SK-N-SH (cell line): Measurements from ENCODE around the gene KRTAP21-2. TPM values are rescaled to one million over a fixed set of nuclear protein-coding genes. Genes with fewer than 3 reads are reported as not detected.

Source experiments
- CTCF ChIA-PET: fragments of 300-600, 350-600 bp; formaldehyde crosslinking; extraction: SDS; loops from one replicate; lab custom pipeline; 2021; lab: Yijun Ruan, JAX
- POLR2A ChIA-PET: fragments of 350-600 bp; sonication (Branson Sonifier 250); formaldehyde crosslinking; extraction: SDS; loops from one replicate; lab custom pipeline; 2020; ENCODE audit warnings: antibody characterized with exemption, inconsistent platforms; lab: Yijun Ruan, JAX
- DNase-seq: peaks from one replicate; pipeline ENCODE4 v3.0.0; 2012
- H2AFZ ChIP-seq: fragments of 200-600 bp; sonication (generic); 2 replicates; pipeline ENCODE4 v1.8.1; 2016; ENCODE audit warnings: antibody characterized with exemption, mild to moderate bottlenecking, low read depth
- H3F3A ChIP-seq: fragments of 200-600 bp; sonication (generic); replicated peaks from 2 replicates; pipeline ENCODE3; 2016; ENCODE audit warnings: antibody characterized with exemption, mild to moderate bottlenecking; ENCODE audit not compliant: insufficient read depth
- H3K27ac ChIP-seq, 2 experiments: fragments of 200-500 bp in 1 of 2; fragments of 200-600 bp in 1 of 2; sonication (Bioruptor generic) in 1 of 2; sonication (generic), shearing (Covaris generic) in 1 of 2; 2 replicates each; pipeline versions ENCODE4 v1.5.1 to v1.6.1; 2014 to 2016; ENCODE audit warnings: low read depth in 2 of 2, inconsistent platforms in 1 of 2, low read length in 1 of 2, mild to moderate bottlenecking in 1 of 2, mixed read lengths in 1 of 2
- H3K27me3 ChIP-seq: fragments of 200-600 bp; sonication (generic), shearing (Covaris generic); 2 replicates; pipeline ENCODE4 v1.6.1; 2016; ENCODE audit warnings: mixed run types; ENCODE audit not compliant: insufficient read depth
- H3K36me3 ChIP-seq, 2 experiments: fragments of 200-500 bp in 1 of 2; fragments of 200-600 bp in 1 of 2; sonication (Bioruptor generic) in 1 of 2; sonication (generic) in 1 of 2; replicated peaks in 1 of 2; 2 replicates each; pipeline versions ENCODE3 to v1.5.1; 2014 to 2016; ENCODE audit warnings: low read length in 1 of 2, mild to moderate bottlenecking in 1 of 2; ENCODE audit not compliant: insufficient read depth in 2 of 2, control insufficient read depth in 1 of 2
- H3K4me1 ChIP-seq, 2 experiments: fragments of 200-500 bp in 1 of 2; fragments of 200-600 bp in 1 of 2; sonication (Bioruptor generic) in 1 of 2; sonication (generic), shearing (Covaris generic) in 1 of 2; 2 replicates each; pipeline versions ENCODE4 v1.5.1 to v1.6.1; 2014 to 2016; ENCODE audit warnings: low read depth in 1 of 2, low read length in 1 of 2, mixed run types in 1 of 2; ENCODE audit not compliant: insufficient read depth in 2 of 2, control insufficient read depth in 1 of 2
- H3K4me2 ChIP-seq: fragments of 200-600 bp; sonication (generic), shearing (Covaris generic); 2 replicates; pipeline ENCODE4 v1.6.1; 2017; ENCODE audit warnings: mixed run types
- H3K4me3 ChIP-seq, 2 experiments: fragments of 200-500 bp in 1 of 2; fragments of 200-600 bp in 1 of 2; sonication (Bioruptor generic) in 1 of 2; sonication (generic), shearing (Covaris generic) in 1 of 2; 2 replicates each; pipeline versions ENCODE4 v1.5.1 to v1.8.1; 2014 to 2016; ENCODE audit warnings: low read depth in 2 of 2, inconsistent platforms in 1 of 2, low read length in 1 of 2, mild to moderate bottlenecking in 1 of 2, mixed read lengths in 1 of 2, moderate library complexity in 1 of 2
- H3K79me2 ChIP-seq: fragments of 200-600 bp; sonication (generic); 2 replicates; pipeline ENCODE4 v1.8.1; 2017; ENCODE audit warnings: mild to moderate bottlenecking; ENCODE audit not compliant: insufficient read depth
- H3K9ac ChIP-seq: fragments of 200-600 bp; sonication (generic); 2 replicates; pipeline ENCODE4 v1.6.1; 2017; ENCODE audit warnings: mixed run types
- H3K9me2 ChIP-seq: fragments of 200-600 bp; sonication (generic); 2 replicates; pipeline ENCODE4 v1.6.1; 2017; ENCODE audit warnings: mixed run types
- H3K9me3 ChIP-seq: fragments of 200-600 bp; sonication (generic); 2 replicates; pipeline ENCODE4 v1.6.1; 2017; ENCODE audit warnings: mixed run types, mild to moderate bottlenecking, moderate library complexity
- H4K20me1 ChIP-seq: fragments of 200-600 bp; sonication (generic); 2 replicates; pipeline ENCODE4 v1.6.1; 2017; ENCODE audit warnings: mild to moderate bottlenecking, mixed run types; ENCODE audit not compliant: insufficient read depth
- CHD2 ChIP-seq: fragments of 150-350 bp; IDR thresholded peaks from 2 replicates; pipeline ENCODE4 v1.6.1; 2018; ENCODE audit warnings: low read length; ENCODE audit not compliant: partially characterized antibody
- EP300 ChIP-seq, 2 experiments: IDR thresholded peaks; 2 replicates each; pipeline versions ENCODE4 v1.4.0 to v1.6.1; 2012; ENCODE audit warnings: borderline replicate concordance in 1 of 2, low read depth in 1 of 2, low read length in 1 of 2
- FOSL2 ChIP-seq: IDR thresholded peaks from 2 replicates; pipeline ENCODE4 v1.4.0; 2012; ENCODE audit warnings: low read depth, mild to moderate bottlenecking, moderate library complexity, borderline replicate concordance
- FOXJ3 ChIP-seq: sonication (generic); formaldehyde crosslinking; IDR thresholded peaks from 2 replicates; pipeline ENCODE4 v1.5.1; 2020; ENCODE audit warnings: mild to moderate bottlenecking, missing genetic modification reagents
- JUND ChIP-seq: IDR thresholded peaks from 2 replicates; pipeline ENCODE4 v1.4.0; 2012
- NFIC ChIP-seq: IDR thresholded peaks from 2 replicates; pipeline ENCODE4 v1.4.0; 2012; ENCODE audit warnings: borderline replicate concordance
- RAD21 ChIP-seq: IDR thresholded peaks from 2 replicates; pipeline ENCODE4 v1.6.1; 2012; ENCODE audit warnings: mild to moderate bottlenecking, low read length
- RXRA ChIP-seq: IDR thresholded peaks from 2 replicates; pipeline ENCODE4 v1.4.0; 2012; ENCODE audit warnings: low read depth, mild to moderate bottlenecking, borderline replicate concordance
- SIN3A ChIP-seq: IDR thresholded peaks from 2 replicates; pipeline ENCODE4 v1.6.1; 2012; ENCODE audit warnings: low read depth, mild to moderate bottlenecking, low read length, moderate library complexity, borderline replicate concordance
- TAF1 ChIP-seq: IDR thresholded peaks from 2 replicates; pipeline ENCODE4 v1.6.1; 2012; ENCODE audit warnings: low read depth, mild to moderate bottlenecking, low read length, moderate library complexity, borderline replicate concordance
- TCF12 ChIP-seq: IDR thresholded peaks from 2 replicates; pipeline ENCODE4 v1.4.0; 2012
- WGBS: methylation state at CpG from one replicate; pipeline ENCODE4 v1.1.6; 2017; ENCODE audit warnings: low lambda C conversion rate; 5-methylcytosine and 5-hydroxymethylcytosine counted together
- polyA plus RNA-seq, 3 experiments: library from polyadenylated mRNA; depleted of rRNA; stranded (reverse); fragments of >200 nt; gene quantifications; 2 replicates each; pipeline ENCODE4 v1.2.3, GENCODE V29; 2012
- TF ChIP-seq, protein P1 (sequence below): IDR thresholded peaks from 2 replicates; pipeline ENCODE4; 2012
- TF ChIP-seq, protein P2 (sequence below): IDR thresholded peaks from 2 replicates; pipeline ENCODE4 v1.6.1; 2012; ENCODE audit warnings: mild to moderate bottlenecking, low read depth, low read length, moderate library complexity
- TF ChIP-seq, protein P3 (sequence below): fragments of 150-350 bp; IDR thresholded peaks from 2 replicates; pipeline ENCODE4 v1.6.1; 2017; ENCODE audit warnings: antibody characterized with exemption, low read length, low read depth, borderline replicate concordance
- TF ChIP-seq, protein P4 (sequence below): IDR thresholded peaks from 2 replicates; pipeline ENCODE4 v1.4.0; 2012; ENCODE audit warnings: low read depth, borderline replicate concordance
- TF ChIP-seq, protein P5 (sequence below): IDR thresholded peaks from 2 replicates; pipeline ENCODE4 v1.4.0; 2012; ENCODE audit warnings: low read depth

Gene KRTAP21-2
- polyA plus RNA-seq, 1 of the 3 experiments (the other 2 are of a cell fraction), result not detected

GRCh38 chr21:30719401-30719800 is 27.7 kb downstream of the KRTAP21-2 start:
- no peak for DNase-seq
- H3K36me3 ChIP-seq, result no peaks in the 10 kb centered on the region
- no peaks in the 10 kb centered on the region for H3K79me2 ChIP-seq
- WGBS, result 46% methylated on average over 1 of the region's 1 CpG
- no peaks in the 10 kb centered on the region for H4K20me1 ChIP-seq
- H3K9me3 ChIP-seq, result no peaks in the 10 kb centered on the region
- TF ChIP-seq RAD21, result no peak
- TF ChIP-seq CHD2, result no peak
- 0 out of 2 replicates have a peak, but pooled peaks have one; percentile 29 for TF ChIP-seq JUND
- TF ChIP-seq, protein P1, sequence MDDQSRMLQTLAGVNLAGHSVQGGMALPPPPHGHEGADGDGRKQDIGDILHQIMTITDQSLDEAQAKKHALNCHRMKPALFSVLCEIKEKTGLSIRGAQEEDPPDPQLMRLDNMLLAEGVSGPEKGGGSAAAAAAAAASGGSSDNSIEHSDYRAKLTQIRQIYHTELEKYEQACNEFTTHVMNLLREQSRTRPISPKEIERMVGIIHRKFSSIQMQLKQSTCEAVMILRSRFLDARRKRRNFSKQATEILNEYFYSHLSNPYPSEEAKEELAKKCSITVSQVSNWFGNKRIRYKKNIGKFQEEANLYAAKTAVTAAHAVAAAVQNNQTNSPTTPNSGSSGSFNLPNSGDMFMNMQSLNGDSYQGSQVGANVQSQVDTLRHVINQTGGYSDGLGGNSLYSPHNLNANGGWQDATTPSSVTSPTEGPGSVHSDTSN, result peak; percentile 62
- TF ChIP-seq FOSL2, result 0 out of 2 replicates have a peak, but pooled peaks have one; percentile 18
- TF ChIP-seq SIN3A, result no peak
- TF ChIP-seq, protein P2, sequence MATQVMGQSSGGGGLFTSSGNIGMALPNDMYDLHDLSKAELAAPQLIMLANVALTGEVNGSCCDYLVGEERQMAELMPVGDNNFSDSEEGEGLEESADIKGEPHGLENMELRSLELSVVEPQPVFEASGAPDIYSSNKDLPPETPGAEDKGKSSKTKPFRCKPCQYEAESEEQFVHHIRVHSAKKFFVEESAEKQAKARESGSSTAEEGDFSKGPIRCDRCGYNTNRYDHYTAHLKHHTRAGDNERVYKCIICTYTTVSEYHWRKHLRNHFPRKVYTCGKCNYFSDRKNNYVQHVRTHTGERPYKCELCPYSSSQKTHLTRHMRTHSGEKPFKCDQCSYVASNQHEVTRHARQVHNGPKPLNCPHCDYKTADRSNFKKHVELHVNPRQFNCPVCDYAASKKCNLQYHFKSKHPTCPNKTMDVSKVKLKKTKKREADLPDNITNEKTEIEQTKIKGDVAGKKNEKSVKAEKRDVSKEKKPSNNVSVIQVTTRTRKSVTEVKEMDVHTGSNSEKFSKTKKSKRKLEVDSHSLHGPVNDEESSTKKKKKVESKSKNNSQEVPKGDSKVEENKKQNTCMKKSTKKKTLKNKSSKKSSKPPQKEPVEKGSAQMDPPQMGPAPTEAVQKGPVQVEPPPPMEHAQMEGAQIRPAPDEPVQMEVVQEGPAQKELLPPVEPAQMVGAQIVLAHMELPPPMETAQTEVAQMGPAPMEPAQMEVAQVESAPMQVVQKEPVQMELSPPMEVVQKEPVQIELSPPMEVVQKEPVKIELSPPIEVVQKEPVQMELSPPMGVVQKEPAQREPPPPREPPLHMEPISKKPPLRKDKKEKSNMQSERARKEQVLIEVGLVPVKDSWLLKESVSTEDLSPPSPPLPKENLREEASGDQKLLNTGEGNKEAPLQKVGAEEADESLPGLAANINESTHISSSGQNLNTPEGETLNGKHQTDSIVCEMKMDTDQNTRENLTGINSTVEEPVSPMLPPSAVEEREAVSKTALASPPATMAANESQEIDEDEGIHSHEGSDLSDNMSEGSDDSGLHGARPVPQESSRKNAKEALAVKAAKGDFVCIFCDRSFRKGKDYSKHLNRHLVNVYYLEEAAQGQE, result no peak
- TF ChIP-seq, protein P3, sequence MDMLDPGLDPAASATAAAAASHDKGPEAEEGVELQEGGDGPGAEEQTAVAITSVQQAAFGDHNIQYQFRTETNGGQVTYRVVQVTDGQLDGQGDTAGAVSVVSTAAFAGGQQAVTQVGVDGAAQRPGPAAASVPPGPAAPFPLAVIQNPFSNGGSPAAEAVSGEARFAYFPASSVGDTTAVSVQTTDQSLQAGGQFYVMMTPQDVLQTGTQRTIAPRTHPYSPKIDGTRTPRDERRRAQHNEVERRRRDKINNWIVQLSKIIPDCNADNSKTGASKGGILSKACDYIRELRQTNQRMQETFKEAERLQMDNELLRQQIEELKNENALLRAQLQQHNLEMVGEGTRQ, result no peak
- no peak overlapping the region for H3K4me3 ChIP-seq
- H3K9me2 ChIP-seq, result peaks cover 4% of the 10 kb centered on the region; the same call in 1 of the 2 replicates
- CTCF ChIA-PET, result no interaction called here
- H3K27me3 ChIP-seq, result no peaks in the 10 kb centered on the region
- H3K4me2 ChIP-seq, result no peak overlapping the region
- peak overlapping the region in 1 of 2 experiments; percentile 98; a peak in 2 of 4 replicates for H3K27ac ChIP-seq
- POLR2A ChIA-PET, result no interaction called here
- peaks cover 46% of the 10 kb centered on the region for H3F3A ChIP-seq
- H3K9ac ChIP-seq, result peak overlapping the region; percentile 67; the same call in 1 of the 2 replicates
- peak overlapping the region; percentile 58 for H2AFZ ChIP-seq
- peaks cover 0 to 15% of the 10 kb centered on the region in 2 experiments; a peak in 1 of 4 replicates for H3K4me1 ChIP-seq

GRCh38 chr21:30718239-30718909 is 28.7 kb downstream of the KRTAP21-2 start, which contains the start of gene KRTAP21-3:
Gene KRTAP21-3, minus strand, starts transcription at chr21:30718777. Its CDS starts 18 bp downstream, at chr21:30718759.
- H3K79me2 ChIP-seq, result no peaks in the 10 kb centered on the region
- no peaks in the 10 kb centered on the region for H3K9me3 ChIP-seq
- H3K36me3 ChIP-seq, result no peaks in the 10 kb centered on the region
- POLR2A ChIA-PET, result no interaction called here
- H3K9me2 ChIP-seq, result peaks cover 4% of the 10 kb centered on the region; the same call in 1 of the 2 replicates
- peak within 1 kb of the TSS; percentile 58 for H2AFZ ChIP-seq
- 2% methylated on average over 3 of the region's 3 CpGs for WGBS
- CTCF ChIA-PET, result no interaction called here
- peak within 1 kb of the TSS; percentile 69 for H3K4me2 ChIP-seq
- H3K9ac ChIP-seq, result peak within 1 kb of the TSS; percentile 87
- peak within 1 kb of the TSS in 1 of 2 experiments; percentile 98; a peak in 2 of 4 replicates for H3K27ac ChIP-seq
- peaks cover 55% of the 10 kb centered on the region for H3F3A ChIP-seq
- H3K4me1 ChIP-seq, result peaks cover 0 to 15% of the 10 kb centered on the region in 2 experiments; a peak in 1 of 4 replicates
- H4K20me1 ChIP-seq, result no peaks in the 10 kb centered on the region
- no peak within 1 kb of the TSS; a peak in 1 of 4 replicates for H3K4me3 ChIP-seq
- DNase-seq, result no peak
- no peaks in the 10 kb centered on the region for H3K27me3 ChIP-seq
- TF ChIP-seq, protein P3, result no peak
- TF ChIP-seq, protein P4, sequence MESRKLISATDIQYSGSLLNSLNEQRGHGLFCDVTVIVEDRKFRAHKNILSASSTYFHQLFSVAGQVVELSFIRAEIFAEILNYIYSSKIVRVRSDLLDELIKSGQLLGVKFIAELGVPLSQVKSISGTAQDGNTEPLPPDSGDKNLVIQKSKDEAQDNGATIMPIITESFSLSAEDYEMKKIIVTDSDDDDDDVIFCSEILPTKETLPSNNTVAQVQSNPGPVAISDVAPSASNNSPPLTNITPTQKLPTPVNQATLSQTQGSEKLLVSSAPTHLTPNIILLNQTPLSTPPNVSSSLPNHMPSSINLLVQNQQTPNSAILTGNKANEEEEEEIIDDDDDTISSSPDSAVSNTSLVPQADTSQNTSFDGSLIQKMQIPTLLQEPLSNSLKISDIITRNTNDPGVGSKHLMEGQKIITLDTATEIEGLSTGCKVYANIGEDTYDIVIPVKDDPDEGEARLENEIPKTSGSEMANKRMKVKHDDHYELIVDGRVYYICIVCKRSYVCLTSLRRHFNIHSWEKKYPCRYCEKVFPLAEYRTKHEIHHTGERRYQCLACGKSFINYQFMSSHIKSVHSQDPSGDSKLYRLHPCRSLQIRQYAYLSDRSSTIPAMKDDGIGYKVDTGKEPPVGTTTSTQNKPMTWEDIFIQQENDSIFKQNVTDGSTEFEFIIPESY, result 0 out of 2 replicates have a peak, but pooled peaks have one; percentile 32
- TF ChIP-seq EP300 (IDR thresholded peaks at IDR 0.05; ENCODE audit: borderline replicate concordance in 1 of 2, low read depth in 1 of 2, low read length in 1 of 2), result peak; percentile 50 to 97
- TF ChIP-seq TCF12, result peak; percentile 92
- 0 out of 2 replicates have a peak, but pooled peaks have one; percentile 40 for TF ChIP-seq RXRA
- peak; percentile 56; the same call in 1 of the 2 replicates for TF ChIP-seq NFIC
- no peak for TF ChIP-seq FOXJ3 (CRISPR knock-in tag)
- no peak for TF ChIP-seq SIN3A
- no peak for TF ChIP-seq TAF1
- TF ChIP-seq, protein P5, sequence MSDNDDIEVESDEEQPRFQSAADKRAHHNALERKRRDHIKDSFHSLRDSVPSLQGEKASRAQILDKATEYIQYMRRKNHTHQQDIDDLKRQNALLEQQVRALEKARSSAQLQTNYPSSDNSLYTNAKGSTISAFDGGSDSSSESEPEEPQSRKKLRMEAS, result 0 out of 2 replicates have a peak, but pooled peaks have one; percentile 22
